GM12878 (cell line): ENCODE data around the gene DDX39B. TPM values are rescaled to one million over a fixed set of nuclear protein-coding genes. Genes with fewer than 3 reads are reported as not detected.

Experiments used
- ATAC-seq: fragments of 200-7000 bp; cut with Tn5 transposase; 3 replicates; pipeline ENCODE4 v1.9.1; 2020; ENCODE audit warnings: mild to moderate bottlenecking, moderate library complexity
- BruUV-seq: library from RNA; stranded (reverse); fragments of 400-500 nt; replicated peaks from 2 replicates; lab custom pipeline; 2021; lab: Mats Ljungman, UMichigan
- CTCF ChIA-PET: fragments of 300-600 bp; sonication (Branson Sonifier 250); formaldehyde crosslinking; extraction: SDS; loops from one replicate; lab custom pipeline; 2021; ENCODE audit warnings: inconsistent platforms; lab: Yijun Ruan, JAX
- POLR2A ChIA-PET: fragments of 350-600 bp; formaldehyde crosslinking; extraction: SDS; loops from one replicate; lab custom pipeline; 2021; ENCODE audit warnings: inconsistent platforms; lab: Charles Lee
- RAD21 ChIA-PET: fragments of 300-600 bp; sonication (Branson Sonifier 250); formaldehyde crosslinking; loops from one replicate; lab custom pipeline; 2023; ENCODE audit warnings: antibody characterized with exemption; ENCODE audit not compliant: unreplicated experiment; lab: Charles Lee
- SMC1A ChIA-PET: fragments of 300-600 bp; sonication (Branson Sonifier 250); formaldehyde crosslinking; loops from one replicate; lab custom pipeline; 2023; ENCODE audit not compliant: unreplicated experiment, uncharacterized antibody; lab: Charles Lee
- DNase-seq: peaks from one replicate; pipeline ENCODE4 v3.0.0-alpha.2; 2011; ENCODE audit warnings: low read depth, low spot score
- FAIRE-seq: peaks from 3 replicates; lab custom pipeline; 2011; peaks lifted over from hg19 to GRCh38; lab: Jason Lieb, UNC
- H2AFZ ChIP-seq: 2 replicates; pipeline ENCODE4 v1.6.0; 2011; ENCODE audit warnings: low read depth, low read length, control low read depth; ENCODE audit not compliant: control insufficient read depth
- H3K27ac ChIP-seq: 2 replicates; pipeline ENCODE4 v1.5.1; 2011; ENCODE audit warnings: control low read depth; ENCODE audit not compliant: control insufficient read depth, insufficient read depth
- H3K27me3 ChIP-seq, 2 experiments: replicated peaks in 1 of 2; 2 replicates each; pipeline versions ENCODE4 v1.6.0 to v1.6.1; 2011; ENCODE audit warnings: low read length in 1 of 2; ENCODE audit not compliant: control insufficient read depth in 2 of 2, insufficient read depth in 2 of 2
- H3K36me3 ChIP-seq, 2 experiments: 2 replicates each; pipeline ENCODE4 v1.5.1; 2011; ENCODE audit warnings: low read length in 1 of 2; ENCODE audit not compliant: control insufficient read depth in 2 of 2, insufficient read depth in 2 of 2
- H3K4me1 ChIP-seq: 2 replicates; pipeline ENCODE4 v1.6.1; 2011; ENCODE audit warnings: mild to moderate bottlenecking, low read length, moderate library complexity, mixed read lengths; ENCODE audit not compliant: control insufficient read depth, insufficient read depth
- H3K4me2 ChIP-seq: 2 replicates; pipeline ENCODE4 v1.6.0; 2011; ENCODE audit warnings: control low read depth; ENCODE audit not compliant: control insufficient read depth, insufficient read depth
- H3K4me3 ChIP-seq: fragments of 200-600 bp; sonication (generic); 2 replicates; pipeline ENCODE4 v1.5.1; 2016
- H3K79me2 ChIP-seq: 2 replicates; pipeline ENCODE4 v1.6.0; 2011; ENCODE audit warnings: low read length; ENCODE audit not compliant: control insufficient read depth, insufficient read depth
- H3K9ac ChIP-seq: 2 replicates; pipeline ENCODE4 v1.8.0; 2011; ENCODE audit warnings: low read length, control low read depth, mixed read lengths; ENCODE audit not compliant: control insufficient read depth, insufficient read depth
- H3K9me3 ChIP-seq: replicated peaks from 3 replicates; pipeline ENCODE4 v1.5.1; 2011; ENCODE audit warnings: mild to moderate bottlenecking, low read length; ENCODE audit not compliant: control insufficient read depth, insufficient read depth
- H4K20me1 ChIP-seq: 2 replicates; pipeline ENCODE4 v1.6.0; 2011; ENCODE audit not compliant: control insufficient read depth, insufficient read depth
- ATF3 ChIP-seq: IDR thresholded peaks from 2 replicates; pipeline ENCODE4 v1.6.1; 2011; ENCODE audit warnings: low read depth, mild to moderate bottlenecking, low read length, moderate library complexity, borderline replicate concordance; ENCODE audit errors: extremely low read depth
- BACH1 ChIP-seq: fragments of 450-650 bp; IDR thresholded peaks from 2 replicates; pipeline ENCODE4 v1.6.1; 2017; ENCODE audit warnings: mild to moderate bottlenecking, borderline replicate concordance
- BCL11A ChIP-seq: IDR thresholded peaks from 2 replicates; pipeline ENCODE4 v1.6.1; 2011; ENCODE audit warnings: low read depth, low read length
- BHLHE40 ChIP-seq, 2 experiments: fragments of 450-650 bp in 1 of 2; IDR thresholded peaks; 2 replicates each; pipeline ENCODE4 v1.6.1; 2011 to 2017; ENCODE audit warnings: low read depth in 2 of 2, borderline replicate concordance in 1 of 2, improper control_type of control experiment in 1 of 2, low read length in 1 of 2, mild to moderate bottlenecking in 1 of 2
- CHD2 ChIP-seq: IDR thresholded peaks from 2 replicates; pipeline ENCODE4 v1.6.1; 2011; ENCODE audit warnings: low read depth, low read length, improper control_type of control experiment, borderline replicate concordance
- CREB1 ChIP-seq: IDR thresholded peaks from 2 replicates; pipeline ENCODE4 v1.6.1; 2012; ENCODE audit warnings: low read depth, mild to moderate bottlenecking, inconsistent platforms
- CTCF ChIP-seq, 3 experiments: IDR thresholded peaks in 2 of 3; conservative IDR thresholded peaks in 1 of 3; 2 replicates each; pipeline ENCODE4 v1.5.1; 2011; ENCODE audit warnings: low read depth in 3 of 3, low read length in 3 of 3, mild to moderate bottlenecking in 3 of 3, control low read depth in 2 of 3, moderate library complexity in 2 of 3, inconsistent platforms in 1 of 3, mixed read lengths in 1 of 3; ENCODE audit not compliant: control insufficient read depth in 2 of 3, insufficient read depth in 1 of 3; ENCODE audit errors: extremely low read depth in 1 of 3
- E2F4 ChIP-seq: IDR thresholded peaks from 2 replicates; pipeline ENCODE4 v1.6.1; 2012; ENCODE audit warnings: low read depth, low read length, improper control_type of control experiment
- HDAC6 ChIP-seq: fragments of 200-600 bp; sonication (generic); IDR thresholded peaks from one replicate; pipeline ENCODE4 v1.8.0; 2017; ENCODE audit warnings: antibody characterized with exemption; ENCODE audit not compliant: unreplicated experiment
- IKZF2 ChIP-seq, 2 experiments: fragments of 450-650 bp; IDR thresholded peaks; 2 replicates each; pipeline ENCODE4 v1.6.1; 2017; ENCODE audit warnings: mild to moderate bottlenecking in 2 of 2, moderate library complexity in 2 of 2
- IRF4 ChIP-seq: IDR thresholded peaks from 2 replicates; pipeline ENCODE4 v1.6.1; 2011; ENCODE audit warnings: low read depth, low read length
- MEF2A ChIP-seq: IDR thresholded peaks from 2 replicates; pipeline ENCODE4 v1.6.1; 2011; ENCODE audit warnings: low read depth, mild to moderate bottlenecking, low read length, moderate library complexity; ENCODE audit not compliant: insufficient read depth
- SUPT20H ChIP-seq: IDR thresholded peaks from 2 replicates; pipeline ENCODE4 v1.6.1; 2011; ENCODE audit warnings: low read depth, mild to moderate bottlenecking, low read length, moderate library complexity, borderline replicate concordance; ENCODE audit not compliant: control insufficient read depth
- TCF12 ChIP-seq: IDR thresholded peaks from 2 replicates; pipeline ENCODE4 v1.6.1; 2011; ENCODE audit warnings: low read depth, mild to moderate bottlenecking, low read length
- ZNF622 ChIP-seq: fragments of 450-650 bp; IDR thresholded peaks from 2 replicates; pipeline ENCODE4 v1.6.1; 2017; ENCODE audit warnings: mild to moderate bottlenecking, inconsistent platforms
- WGBS: methylation state at CpG from one replicate; pipeline ENCODE4 v1.1.6; 2016; ENCODE audit warnings: low lambda C conversion rate; ENCODE audit not compliant: insufficient replicate concordance, insufficient coverage; ENCODE audit errors: missing lambda C conversion rate; 5-methylcytosine and 5-hydroxymethylcytosine counted together
- in situ Hi-C: fragments of 300-500 bp; cut with MboI; formaldehyde crosslinking; loops from 9 replicates; pipeline ENCODE4 v1.14.3; 2018; ENCODE audit warnings: mixed read lengths
- intact Hi-C: fragments of 100-400 bp; cut with micrococcal nuclease; formaldehyde crosslinking; loops from one replicate; pipeline ENCODE4 v1.14.2; 2022; ENCODE audit not compliant: unreplicated experiment
- polyA plus RNA-seq, 11 experiments: library from polyadenylated mRNA; depleted of rRNA in 4 of 11; unstranded in 6 of 11; stranded (reverse) in 5 of 11; fragments of >200 nt; fragmentation: Nextera tagmentation in 4 of 11; fragmentation: Illumina TruSeq in 1 of 11; extraction: Ambion mirVana in 4 of 11; extraction: Trizol in 1 of 11; gene quantifications; 1 replicate in 1 of 11; 2 replicates in 10 of 11; pipeline versions ENCODE4 v1.2.1 to v1.2.3, GENCODE V29; 2011 to 2016; ENCODE audit warnings: inconsistent platforms in 2 of 11, missing spikeins in 2 of 11, low read depth in 1 of 11
- total RNA-seq, 4 experiments: library from RNA; depleted of rRNA in 3 of 4; stranded (reverse); fragments of >200 nt in 3 of 4; fragmentation: Illumina TruSeq in 1 of 4; extraction: Trizol in 1 of 4; gene quantifications; 2 replicates each; pipeline versions ENCODE4 v1.2.1 to v1.2.3, GENCODE V29; 2013 to 2021

The DDX39B gene
- total and polyA plus RNA-seq, 10 of the 15 experiments (the other 5 are each of a cell fraction or from before 2014, with no cell fraction given), result 271 to 661 (median 330) TPM

GRCh38 chr6:31525553-31525931 is 16.3 kb downstream of the DDX39B start:
- no peaks in the 10 kb centered on the region for H4K20me1 ChIP-seq
- H3K4me3 ChIP-seq, result no peak overlapping the region
- in situ Hi-C loops, result no loop called here
- no TSS peak for BruUV-seq
- TF ChIP-seq E2F4, result no peak
- TF ChIP-seq, all 136 proteins: peak for 0
- no peaks in the 10 kb centered on the region for H3K9me3 ChIP-seq
- H3K27me3 ChIP-seq, result no peaks in the 10 kb centered on the region
- ChIA-PET POLR2A (interaction anchor here (0.7 to 1.3 kb wide), 3 partner anchors 8 to 396 kb away, joined by 3 to 6 read pairs (median 4); no protein-coding TSS in a partner anchor), RAD21 (no interaction called here), SMC1A (no interaction called here), CTCF (interaction anchor here (1.9 kb wide), 1 partner anchor 31 kb away, joined by 5 read pairs; no protein-coding TSS in a partner anchor)
- H3K4me1 ChIP-seq, result no peaks in the 10 kb centered on the region
- WGBS, result 84% methylated on average over 8 of the region's 8 CpGs
- H3K36me3 ChIP-seq, result peaks cover 0 to 5% of the 10 kb centered on the region in 2 experiments; a peak in 3 of 4 replicates
- ATAC-seq (no peak), DNase-seq (no peak), FAIRE-seq (no peak)
- H3K9ac ChIP-seq, result no peak overlapping the region
- no peak overlapping the region for H3K27ac ChIP-seq
- no peak overlapping the region for H3K4me2 ChIP-seq
- intact Hi-C loops, result no loop called here
- no peak overlapping the region for H2AFZ ChIP-seq
- no peaks in the 10 kb centered on the region for H3K79me2 ChIP-seq

GRCh38 chr6:31521835-31522234 is 20.0 kb downstream of the DDX39B start:
- H3K27me3 ChIP-seq, result no peaks in the 10 kb centered on the region
- CTCF ChIA-PET, result no interaction called here
- no peak for TF ChIP-seq CTCF (IDR thresholded peaks at IDR 0.05 in 2 of 3, conservative IDR thresholded peaks at IDR 0.05 in 1 of 3; ENCODE audit: control insufficient read depth in 2 of 3, extremely low read depth in 1 of 3, insufficient read depth in 1 of 3, low read depth in 3 of 3, low read length in 3 of 3)
- no peak for TF ChIP-seq ZNF622
- TF ChIP-seq MEF2A, result no peak
- no peak for TF ChIP-seq ATF3
- no peak for TF ChIP-seq IKZF2 (IDR thresholded peaks at IDR 0.05)
- TF ChIP-seq BCL11A, result no peak
- TF ChIP-seq IRF4, result no peak
- TF ChIP-seq CHD2, result no peak
- no peak for TF ChIP-seq TCF12
- no peak for TF ChIP-seq SUPT20H
- no peak for TF ChIP-seq CREB1
- no peak for TF ChIP-seq BHLHE40 (IDR thresholded peaks at IDR 0.05; ENCODE audit: borderline replicate concordance in 1 of 2, low read depth in 2 of 2, low read length in 1 of 2)
- TF ChIP-seq HDAC6, result no peak
- no peak for TF ChIP-seq BACH1

More at GRCh38 chr6:31521835-31522234, 20.0 kb downstream of the DDX39B start:
- Histone ChIP-seq H3K4me3 (no peak overlapping the region), H2AFZ (no peak overlapping the region), H3K9me3 (no peaks in the 10 kb centered on the region), H3K36me3 (no peaks in the 10 kb centered on the region), H3K4me1 (no peaks in the 10 kb centered on the region), H4K20me1 (no peaks in the 10 kb centered on the region), H3K4me2 (no peak overlapping the region), H3K27ac (no peak overlapping the region), H3K79me2 (no peaks in the 10 kb centered on the region), H3K9ac (no peak overlapping the region)
- no peak for DNase-seq
- ChIA-PET POLR2A (interaction anchor here (0.6 kb wide), 1 partner anchor 44 kb away, joined by 3 read pairs; no protein-coding TSS in a partner anchor), RAD21 (no interaction called here), SMC1A (no interaction called here)
- 40% methylated on average over 3 of the region's 3 CpGs for WGBS
- in situ Hi-C loops, result no loop called here
- no peak for ATAC-seq
- intact Hi-C loops, result no loop called here
- FAIRE-seq, result no peak
- no TSS peak for BruUV-seq
